Endothelial cell of umbilical vein (primary cell): ENCODE data around the gene ULBP3. TPM values are rescaled to one million over a fixed set of nuclear protein-coding genes. Genes with fewer than 3 reads are reported as not detected.

Experiments used
- BruUV-seq: library from RNA; stranded (reverse); fragments of 400-500 nt; replicated peaks from 2 replicates; lab custom pipeline; 2021; lab: Mats Ljungman, UMichigan
- CTCF ChIA-PET: fragments of 300-600, 350-600 bp; sonication (Branson Sonifier 250); formaldehyde crosslinking; loops from one replicate; lab custom pipeline; 2021; ENCODE audit warnings: antibody characterized with exemption, inconsistent platforms; lab: Charles Lee
- POLR2A ChIA-PET: fragments of 300-600, 350-600 bp; sonication (Branson Sonifier 250); formaldehyde crosslinking; loops from one replicate; lab custom pipeline; 2021; ENCODE audit warnings: antibody characterized with exemption, inconsistent platforms; lab: Charles Lee
- DNase-seq: peaks from one replicate; pipeline ENCODE4 v3.0.0-alpha.2; 2011; ENCODE audit warnings: low read depth, low spot score
- FAIRE-seq: peaks from 2 replicates; lab custom pipeline; 2011; peaks lifted over from hg19 to GRCh38; lab: Jason Lieb, UNC
- H2AFZ ChIP-seq: 2 replicates; pipeline ENCODE4 v1.6.0; 2012; ENCODE audit warnings: low read depth, low read length, control low read depth, inconsistent platforms
- H3K27ac ChIP-seq: 2 replicates; pipeline ENCODE4 v1.5.1; 2011; ENCODE audit warnings: low read depth, mild to moderate bottlenecking, control low read depth, low read length, moderate library complexity; ENCODE audit not compliant: insufficient read depth
- H3K27me3 ChIP-seq, 2 experiments: 2 replicates each; pipeline versions ENCODE4 v1.6.0 to v1.6.1; 2011; ENCODE audit warnings: low read length in 2 of 2, mixed read lengths in 1 of 2; ENCODE audit not compliant: control insufficient read depth in 2 of 2, insufficient read depth in 2 of 2
- H3K36me3 ChIP-seq, 2 experiments: 2 replicates in 1 of 2; 3 replicates in 1 of 2; pipeline ENCODE4 v1.5.1; 2011; ENCODE audit warnings: low read length in 2 of 2, mild to moderate bottlenecking in 1 of 2, moderate library complexity in 1 of 2; ENCODE audit not compliant: control insufficient read depth in 2 of 2, insufficient read depth in 2 of 2; ENCODE audit errors: extremely low read depth in 1 of 2
- H3K4me1 ChIP-seq: 3 replicates; pipeline ENCODE4 v1.5.1; 2011; ENCODE audit warnings: mild to moderate bottlenecking, low read length; ENCODE audit not compliant: control insufficient read depth, insufficient read depth; ENCODE audit errors: extremely low read depth
- H3K4me2 ChIP-seq: 2 replicates; pipeline ENCODE4 v1.6.1; 2011; ENCODE audit warnings: low read length, control low read depth, mixed read lengths; ENCODE audit not compliant: insufficient read depth
- H3K4me3 ChIP-seq, 3 experiments: fragments of 200-600 bp in 1 of 3; sonication (generic), shearing (Covaris generic) in 1 of 3; replicated peaks in 1 of 3; 2 replicates each; pipeline ENCODE4 v1.5.1; 2011 to 2016; ENCODE audit warnings: control low read depth in 3 of 3, low read length in 3 of 3, mild to moderate bottlenecking in 2 of 3, inconsistent platforms in 1 of 3, low read depth in 1 of 3, moderate library complexity in 1 of 3; ENCODE audit not compliant: insufficient read depth in 1 of 3
- H3K79me2 ChIP-seq: 2 replicates; pipeline ENCODE4 v1.6.0; 2012; ENCODE audit warnings: low read length, inconsistent platforms; ENCODE audit not compliant: control insufficient read depth, insufficient read depth
- H3K9ac ChIP-seq: replicated peaks from 2 replicates; pipeline ENCODE3; 2011; ENCODE audit warnings: low read length, control low read depth; ENCODE audit not compliant: insufficient read depth; ENCODE audit errors: extremely low read depth
- H3K9me1 ChIP-seq: replicated peaks from 3 replicates; pipeline ENCODE4 v1.6.0; 2011; ENCODE audit warnings: mild to moderate bottlenecking, low read length; ENCODE audit not compliant: control insufficient read depth, insufficient read depth; ENCODE audit errors: extremely low read depth
- H3K9me3 ChIP-seq: replicated peaks from 2 replicates; pipeline ENCODE4 v1.5.1; 2012; ENCODE audit warnings: low read length, inconsistent platforms; ENCODE audit not compliant: control insufficient read depth, insufficient read depth
- H4K20me1 ChIP-seq: replicated peaks from 2 replicates; pipeline ENCODE3; 2011; ENCODE audit warnings: mild to moderate bottlenecking, low read length; ENCODE audit not compliant: control insufficient read depth, insufficient read depth; ENCODE audit errors: extremely low read depth
- CTCF ChIP-seq, 2 donors: IDR thresholded peaks; 1 replicate in 1 of 2; 2 replicates in 1 of 2; pipeline ENCODE4 v1.5.1; 2011; ENCODE audit warnings: low read length in 2 of 2, mild to moderate bottlenecking in 2 of 2, moderate library complexity in 2 of 2, control low read depth in 1 of 2, inconsistent platforms in 1 of 2, low read depth in 1 of 2; ENCODE audit not compliant: insufficient read depth in 1 of 2; ENCODE audit errors: extremely low read depth in 1 of 2
- EZH2 ChIP-seq: IDR thresholded peaks from 2 replicates; pipeline ENCODE4 v1.6.1; 2012; ENCODE audit warnings: borderline replicate concordance, low read depth, mild to moderate bottlenecking, moderate library complexity, low read length, inconsistent platforms; ENCODE audit not compliant: severe bottlenecking
- FOS ChIP-seq: IDR thresholded peaks from 2 replicates; pipeline ENCODE4 v1.6.1; 2011; ENCODE audit warnings: mild to moderate bottlenecking, low read length, moderate library complexity, borderline replicate concordance; ENCODE audit not compliant: insufficient read depth
- GATA2 ChIP-seq: IDR thresholded peaks from 2 replicates; pipeline ENCODE4 v1.7.0; 2011; ENCODE audit warnings: low read depth, mild to moderate bottlenecking, moderate library complexity, mixed read lengths, low read length; ENCODE audit not compliant: insufficient read length, insufficient read depth
- JUN ChIP-seq: IDR thresholded peaks from 2 replicates; pipeline ENCODE4 v1.6.1; 2011; ENCODE audit warnings: borderline replicate concordance, low read depth; ENCODE audit not compliant: insufficient read length, insufficient read depth
- MAX ChIP-seq: IDR thresholded peaks from 2 replicates; pipeline ENCODE4 v1.6.1; 2011; ENCODE audit not compliant: insufficient read depth, insufficient read length
- MYC ChIP-seq: IDR thresholded peaks from one replicate; pipeline ENCODE4 v1.6.1; 2011; ENCODE audit warnings: mild to moderate bottlenecking, low read depth, low read length
- POLR2A ChIP-seq: IDR thresholded peaks from 2 replicates; pipeline ENCODE4 v1.6.1; 2012; ENCODE audit warnings: low read depth, mild to moderate bottlenecking, control low read depth, low read length
- POLR2AphosphoS5 ChIP-seq: IDR thresholded peaks from 2 replicates; pipeline ENCODE4 v1.6.1; 2012; ENCODE audit warnings: low read depth, mild to moderate bottlenecking, control low read depth, low read length, moderate library complexity; ENCODE audit not compliant: insufficient read depth
- dilution Hi-C: fragments of 300-500 bp; cut with MboI; formaldehyde crosslinking; loops from one replicate; pipeline ENCODE4 v1.15.0; 2019; ENCODE audit warnings: low sequenced_read_pairs; ENCODE audit not compliant: extremely low pct_ligation_motif_present
- intact Hi-C: fragments of 100-400 bp; cut with micrococcal nuclease; formaldehyde crosslinking; loops from one replicate; pipeline ENCODE4 v1.10.0; 2022
- polyA plus RNA-seq, 4 experiments: library from polyadenylated mRNA; depleted of rRNA in 3 of 4; stranded (reverse) in 3 of 4; unstranded in 1 of 4; fragments of >200 nt; gene quantifications; 2 replicates each; pipeline versions ENCODE4 v1.2.1 to v1.2.3, GENCODE V29; 2011 to 2012; ENCODE audit warnings: missing spikeins in 1 of 4
- total RNA-seq: library from RNA; stranded (reverse); gene quantifications from 2 replicates; pipeline ENCODE4 v1.2.3, GENCODE V29; 2021

The ULBP3 gene
- total and polyA plus RNA-seq, 2 donors (not counting 3 experiments of a cell fraction or from before 2014, with no cell fraction given), result 7.1 to 12.8 TPM

GRCh38 chr6:150102750-150103270 is 33.9 kb upstream of the ULBP3 start:
- Histone ChIP-seq H4K20me1 (no peaks in the 10 kb centered on the region), H3K36me3 (no peaks in the 10 kb centered on the region), H2AFZ (no peak overlapping the region), H3K9me1 (no peaks in the 10 kb centered on the region), H3K4me3 (no peak overlapping the region), H3K4me1 (no peaks in the 10 kb centered on the region), H3K9me3 (no peaks in the 10 kb centered on the region), H3K4me2 (no peak overlapping the region), H3K79me2 (no peaks in the 10 kb centered on the region), H3K27me3 (peaks cover 0 to 5% of the 10 kb centered on the region in 2 experiments), H3K27ac (no peak overlapping the region), H3K9ac (no peak overlapping the region)
- FAIRE-seq, result no peak
- no peak for DNase-seq
- intact Hi-C loops, result no loop called here
- CTCF ChIA-PET, result interaction anchor here (1.0 to 1.2 kb wide), 2 partner anchors 10 to 11 kb away, joined by 3 read pairs; no protein-coding TSS in a partner anchor
- dilution Hi-C loops, result no loop called here
- no TSS peak for BruUV-seq
- TF ChIP-seq EZH2 (no peak), MAX (no peak), FOS (no peak), GATA2 (no peak), JUN (no peak), POLR2A (no peak), MYC (no peak), CTCF (IDR thresholded peaks at IDR 0.05; ENCODE audit: extremely low read depth in 1 of 2, insufficient read depth in 1 of 2, low read depth in 1 of 2, low read length in 2 of 2) (no peak), POLR2AphosphoS5 (no peak)
- POLR2A ChIA-PET, result no interaction called here
